GM19397 (cell line): ENCODE data around the gene RNASE8.
A peak's percentile ranks its signal among the peaks of the same experiment; 100 is the strongest.

Source experiments
- ATAC-seq: cut with Tn5 transposase; IDR thresholded peaks from one replicate; pipeline ENCODE4 v1.9.1; 2021; ENCODE audit warnings: mild to moderate bottlenecking, moderate library complexity; ENCODE audit not compliant: unreplicated experiment

Gene RNASE8

DNA sequence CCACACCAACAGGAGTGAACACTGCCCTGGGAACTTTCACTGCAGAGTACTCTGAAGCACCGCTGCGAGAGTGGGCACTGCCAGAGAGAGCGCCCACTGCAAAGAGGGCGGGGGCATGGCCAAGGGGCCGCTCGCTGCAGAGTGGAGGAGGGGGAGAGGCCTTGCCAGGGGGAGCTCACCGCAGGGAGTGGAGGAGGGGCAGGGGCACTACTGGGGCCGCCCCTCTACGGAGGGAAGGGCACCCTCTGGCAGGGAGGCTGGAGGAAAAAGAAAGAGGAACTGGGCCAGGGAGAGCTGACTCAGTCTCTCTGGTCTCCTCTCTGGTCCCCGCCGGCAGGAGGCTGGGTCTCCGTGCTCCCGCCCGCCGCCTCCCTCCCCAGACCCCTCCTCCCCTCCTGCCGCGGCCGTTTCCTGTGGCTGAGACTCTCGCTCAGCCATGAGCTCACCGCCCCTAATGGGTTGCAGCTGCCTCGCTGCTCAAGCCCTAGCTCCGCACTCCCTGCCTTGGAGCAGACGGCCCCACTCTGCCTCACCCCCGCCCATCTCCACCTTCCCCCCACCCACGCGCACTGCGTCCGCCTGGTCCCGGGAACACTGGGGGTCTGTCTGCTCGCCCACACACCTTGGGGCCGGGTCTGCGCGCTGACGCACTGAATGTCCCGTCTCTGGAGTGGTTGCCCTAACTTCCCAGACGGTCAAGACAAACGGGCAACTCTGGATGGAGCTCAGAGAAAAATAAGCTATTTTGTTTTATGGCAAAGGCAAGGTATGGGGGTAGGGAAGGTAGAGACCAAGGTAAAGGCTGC, 13.8 kb downstream of the RNASE8 start:
- ATAC-seq: peak; percentile 63

DNA sequence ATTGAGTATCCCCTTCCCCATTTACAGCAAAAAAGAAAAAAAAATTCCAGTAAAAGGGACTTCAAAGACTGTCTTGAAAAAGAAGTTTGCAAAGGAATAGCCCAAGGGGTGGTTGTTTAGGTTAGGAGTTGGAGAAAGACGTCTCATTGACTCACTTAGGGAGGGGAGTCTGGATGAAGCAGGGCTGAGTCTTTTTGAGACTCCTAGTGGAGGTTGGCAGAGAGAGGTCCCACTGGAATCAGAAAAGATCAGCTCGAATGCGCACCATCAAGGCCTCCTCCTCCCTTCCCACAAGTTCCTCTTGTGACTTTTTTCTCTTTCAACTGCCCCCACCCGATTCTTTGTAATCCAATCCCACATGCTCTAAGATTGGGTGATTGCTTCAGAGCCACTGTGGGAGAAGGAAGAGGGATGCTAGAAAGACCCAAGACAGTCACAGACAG, 14.4 kb downstream of the RNASE8 start:
- ATAC-seq: no peak

DNA sequence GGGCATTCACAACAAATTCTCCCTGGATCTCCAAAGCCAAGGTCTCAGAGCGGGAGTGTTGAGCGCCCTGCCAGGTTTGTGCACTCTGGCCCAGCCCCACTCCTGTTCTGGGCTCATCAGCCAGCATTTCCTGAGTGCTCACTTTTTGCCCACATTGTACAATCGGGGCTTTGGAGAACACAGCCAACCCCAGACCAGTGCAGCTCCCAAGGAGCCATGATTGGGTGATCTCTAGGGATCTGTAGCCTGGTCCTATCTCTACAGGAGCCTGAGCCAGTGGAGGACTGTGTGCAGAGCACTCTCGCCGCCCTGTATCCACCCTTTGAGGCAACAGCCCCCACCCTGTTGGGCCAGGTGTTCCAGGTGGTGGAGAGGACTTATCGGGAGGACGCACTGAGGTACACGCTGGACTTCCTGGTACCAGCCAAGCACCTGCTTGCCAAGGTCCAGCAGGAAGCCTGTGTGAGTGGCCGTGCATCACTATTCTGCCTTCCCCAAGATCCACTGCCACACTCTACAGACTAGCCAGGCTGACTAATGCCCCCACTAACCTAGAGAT, 15.2 kb downstream of the RNASE8 start:
- no peak for ATAC-seq

DNA sequence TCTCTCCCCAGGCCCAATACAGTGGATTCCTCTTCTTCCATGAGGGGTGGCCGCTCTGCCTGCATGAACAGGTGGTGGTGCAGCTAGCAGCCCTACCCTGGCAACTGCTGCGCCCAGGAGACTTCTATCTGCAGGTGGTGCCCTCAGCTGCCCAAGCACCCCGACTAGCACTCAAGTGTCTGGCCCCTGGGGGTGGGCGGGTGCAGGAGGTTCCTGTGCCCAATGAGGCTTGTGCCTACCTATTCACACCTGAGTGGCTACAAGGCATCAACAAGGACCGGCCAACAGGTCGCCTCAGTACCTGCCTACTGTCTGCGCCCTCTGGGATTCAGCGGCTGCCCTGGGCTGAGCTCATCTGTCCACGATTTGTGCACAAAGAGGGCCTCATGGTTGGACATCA, 16.3 kb downstream of the RNASE8 start:
- no peak for ATAC-seq

- ATAC-seq: no peak
These were observed 17.0 kb downstream of the RNASE8 start for GRCh38 chr14:21074398-21075272.

DNA sequence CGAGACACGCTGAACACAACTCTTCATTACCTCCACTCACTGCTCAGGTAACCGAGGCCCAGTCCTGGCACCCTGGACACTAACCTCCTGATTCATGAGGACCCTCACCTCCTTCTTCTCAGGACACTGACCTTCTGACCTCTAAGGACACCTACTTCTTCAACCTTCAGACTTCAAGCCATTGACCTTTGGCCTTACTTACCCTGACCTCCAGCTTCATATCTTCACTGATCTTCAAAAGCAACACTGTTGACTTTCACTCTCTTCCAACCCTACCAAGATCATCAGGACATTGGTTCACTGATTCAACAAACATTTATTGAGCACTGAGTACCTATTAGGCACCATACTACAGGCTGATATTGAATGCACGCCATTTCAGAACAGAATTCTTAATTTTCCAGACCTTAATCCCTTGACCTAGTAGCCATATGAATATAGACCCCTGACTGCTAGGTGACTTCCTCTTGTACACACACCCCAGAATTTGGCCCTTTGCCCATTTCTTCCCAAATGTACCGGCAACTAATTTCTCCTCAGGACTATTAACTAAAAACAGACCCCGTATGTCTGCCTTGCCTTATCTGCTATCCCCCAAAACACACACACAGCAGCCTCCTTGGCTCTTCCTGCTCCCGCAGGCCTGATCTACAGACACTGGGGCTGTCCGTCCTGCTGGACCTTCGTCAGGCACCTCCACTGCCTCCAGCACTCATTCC, 18.3 kb downstream of the RNASE8 start:
- no peak for ATAC-seq

GRCh38 chr14:21077672-21078071, 20.1 kb downstream of the RNASE8 start:
- ATAC-seq: no peak

DNA sequence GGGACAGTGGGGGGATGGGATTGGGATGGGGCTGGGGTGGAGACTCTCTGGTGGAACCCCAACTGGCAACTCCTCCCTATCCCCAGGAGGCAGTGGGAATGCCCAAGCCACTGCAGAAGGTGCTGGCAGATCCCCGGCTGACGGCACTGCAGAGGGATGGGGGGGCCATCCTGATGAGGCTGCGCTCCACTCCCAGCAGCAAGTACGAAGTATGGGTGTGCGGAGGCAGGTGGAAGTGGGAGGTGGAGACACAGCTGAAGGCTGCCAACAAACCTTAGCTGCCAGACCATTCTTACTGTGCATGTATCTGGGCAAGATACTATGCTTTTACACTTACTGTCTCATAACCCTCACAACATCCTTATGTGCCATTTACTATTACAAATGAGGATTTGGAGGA, 20.7 kb downstream of the RNASE8 start:
- ATAC-seq: no peak

GRCh38 chr14:21078726-21079125, 21.1 kb downstream of the RNASE8 start:
- no peak for ATAC-seq

DNA sequence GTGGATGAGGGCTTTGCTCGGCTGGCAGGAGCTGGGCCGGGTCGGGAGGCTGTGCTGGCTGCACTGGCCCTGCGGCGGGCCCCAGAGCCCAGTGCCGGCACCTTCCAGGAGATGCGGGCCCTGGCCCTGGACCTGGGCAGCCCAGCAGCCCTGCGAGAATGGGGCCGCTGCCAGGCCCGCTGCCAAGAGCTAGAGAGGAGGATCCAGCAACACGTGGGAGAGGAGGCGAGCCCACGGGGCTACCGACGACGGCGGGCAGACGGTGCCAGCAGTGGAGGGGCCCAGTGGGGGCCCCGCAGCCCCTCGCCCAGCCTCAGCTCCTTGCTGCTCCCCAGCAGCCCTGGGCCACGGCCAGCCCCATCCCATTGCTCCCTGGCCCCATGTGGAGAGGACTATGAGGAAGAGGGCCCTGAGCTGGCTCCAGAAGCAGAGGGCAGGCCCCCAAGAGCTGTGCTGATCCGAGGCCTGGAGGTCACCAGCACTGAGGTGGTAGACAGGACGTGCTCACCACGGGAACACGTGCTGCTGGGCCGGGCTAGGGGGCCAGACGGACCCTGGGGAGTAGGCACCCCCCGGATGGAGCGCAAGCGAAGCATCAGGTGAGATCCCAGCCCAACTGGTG, 24.0 kb downstream of the RNASE8 start:
- no peak for ATAC-seq

DNA sequence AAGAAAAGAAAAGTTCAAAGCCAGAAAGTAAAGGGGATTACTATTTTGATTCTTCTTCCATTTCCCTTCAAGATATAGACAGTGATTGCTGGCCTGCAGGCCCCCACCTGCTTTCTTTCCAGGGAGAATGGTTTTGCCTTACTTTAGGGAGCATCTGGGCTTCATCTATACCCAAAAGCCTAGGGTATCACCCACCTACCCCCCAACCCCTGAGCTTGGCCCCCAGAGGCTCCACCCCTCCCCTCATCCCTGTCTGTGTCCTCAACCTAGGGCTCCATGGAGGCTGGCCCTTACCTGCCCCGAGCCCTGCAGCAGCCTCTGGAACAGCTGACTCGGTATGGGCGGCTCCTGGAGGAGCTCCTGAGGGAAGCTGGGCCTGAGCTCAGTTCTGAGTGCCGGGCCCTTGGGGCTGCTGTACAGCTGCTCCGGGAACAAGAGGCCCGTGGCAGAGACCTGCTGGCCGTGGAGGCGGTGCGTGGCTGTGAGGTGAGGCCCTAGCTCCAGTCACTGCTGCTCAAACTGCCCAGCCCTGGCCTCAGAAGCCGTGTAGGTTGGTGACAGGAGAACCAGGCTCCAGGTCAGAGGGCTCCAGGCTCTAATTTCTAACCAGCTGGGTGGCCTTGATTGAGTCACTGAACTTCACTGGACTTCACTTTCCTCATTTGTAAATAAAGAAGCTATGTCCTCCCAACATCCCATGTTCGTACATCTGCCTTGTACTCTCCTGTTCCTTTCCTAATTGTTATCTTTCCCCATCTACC, 26.1 kb downstream of the RNASE8 start:
- ATAC-seq: no peak

DNA sequence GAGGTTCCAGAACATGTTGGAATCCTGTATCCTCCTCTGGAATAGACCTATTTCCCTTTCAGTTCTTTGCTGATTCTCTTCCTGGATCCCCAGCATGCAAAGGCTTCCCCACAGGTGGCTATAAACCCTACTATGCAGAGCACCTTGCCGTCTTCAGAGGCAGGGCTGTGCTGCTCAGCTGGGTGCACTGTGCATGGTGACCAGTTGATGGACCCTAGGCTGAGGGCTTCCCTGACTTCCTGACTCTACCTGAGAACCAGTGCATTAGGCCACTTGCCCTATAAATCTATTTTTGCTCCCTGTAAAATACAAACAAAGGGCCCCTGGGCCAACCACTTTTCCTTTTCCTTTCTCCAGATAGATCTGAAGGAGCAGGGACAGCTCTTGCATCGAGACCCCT, 26.8 kb downstream of the RNASE8 start:
- no peak for ATAC-seq

- ATAC-seq: no peak
These were observed 27.6 kb downstream of the RNASE8 start for GRCh38 chr14:21084998-21085853.

- no peak for ATAC-seq
These were observed 29.3 kb downstream of the RNASE8 start for GRCh38 chr14:21086908-21087293.

DNA sequence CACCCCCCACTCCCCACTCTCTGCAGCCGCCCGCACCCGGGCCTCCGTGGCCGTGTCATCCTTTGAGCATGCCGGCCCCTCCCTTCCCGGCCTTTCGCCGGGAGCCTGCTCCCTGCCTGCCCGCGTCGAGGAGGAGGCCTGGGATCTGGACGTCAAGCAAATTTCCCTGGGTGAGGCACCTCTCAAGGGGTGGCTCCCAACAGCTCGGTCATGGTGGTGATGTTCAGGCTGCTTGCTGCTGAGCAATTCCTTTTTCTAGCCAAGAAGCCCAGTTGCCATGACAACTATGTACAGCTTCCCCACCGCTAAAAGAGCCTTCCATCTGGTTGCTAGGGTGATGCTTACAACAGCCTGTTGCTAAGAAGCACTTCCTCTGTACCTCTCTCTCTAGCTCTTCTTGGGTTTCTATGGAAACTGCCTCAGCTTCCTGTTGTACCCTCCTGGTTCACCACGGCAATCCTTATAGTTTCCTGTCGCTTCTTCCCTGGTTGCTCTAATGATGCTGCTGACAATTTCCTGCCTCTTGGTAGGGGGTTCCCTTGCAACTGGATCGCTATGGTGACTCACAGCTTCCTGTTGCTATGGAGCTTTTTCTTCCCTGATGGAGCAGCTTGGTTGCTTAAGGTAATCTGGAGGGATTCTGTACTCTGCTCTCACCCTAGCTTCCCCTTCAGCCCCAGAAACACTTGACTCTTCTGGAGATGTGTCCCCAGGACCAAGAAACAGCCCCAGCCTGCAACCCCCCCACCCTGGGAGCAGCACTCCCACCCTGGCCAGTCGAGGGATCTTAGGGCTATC, 29.9 kb downstream of the RNASE8 start:
- no peak for ATAC-seq

DNA sequence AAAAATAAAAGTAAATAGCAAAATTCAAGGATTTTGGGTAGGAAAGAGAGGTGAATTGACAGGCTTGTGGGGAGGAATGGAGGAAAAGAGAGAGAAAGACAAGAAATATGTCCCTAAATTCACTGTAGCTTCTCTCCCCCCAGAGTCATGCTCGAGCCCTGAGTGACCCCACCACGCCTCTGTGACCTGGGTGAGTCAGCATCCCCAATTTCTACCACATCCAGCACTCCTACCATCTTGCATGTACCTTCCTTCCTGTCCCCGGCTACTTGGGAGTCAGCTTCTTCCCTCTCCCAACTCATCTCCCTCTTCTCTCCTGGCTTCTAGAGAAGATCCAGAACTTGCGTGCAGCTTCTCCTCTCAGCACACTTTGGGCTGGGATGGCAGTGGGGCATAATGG, 31.1 kb downstream of the RNASE8 start:
- no peak for ATAC-seq

GRCh38 chr14:21089271-21089670, 31.6 kb downstream of the RNASE8 start:
- ATAC-seq: no peak

DNA sequence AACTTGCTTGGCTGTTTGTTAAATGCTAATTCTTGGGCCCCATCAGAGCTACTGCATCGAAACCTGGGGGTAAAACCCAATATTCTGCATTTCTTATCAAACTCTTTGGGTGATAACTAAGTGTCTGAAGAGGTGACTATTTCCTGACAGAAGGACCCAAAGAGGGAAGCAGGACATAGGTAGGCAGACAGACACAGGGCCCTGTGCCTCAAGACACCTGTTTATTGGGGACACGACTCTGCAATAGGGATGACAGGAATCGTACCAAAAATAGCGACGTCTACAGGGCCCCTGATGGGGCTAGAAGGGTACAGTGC, 32.2 kb downstream of the RNASE8 start:
- no peak for ATAC-seq
